HepG2 (cell line): ENCODE data around the gene GPR42.

ENCODE experiments used
- CTCF ChIP-seq: sonication (generic); formaldehyde crosslinking; IDR thresholded peaks from 2 replicates; pipeline ENCODE4 v1.5.0; 2020; ENCODE audit warnings: mild to moderate bottlenecking, missing genetic modification reagents, moderate library complexity
- DMAP1 ChIP-seq: IDR thresholded peaks from 2 replicates; pipeline ENCODE4 v1.6.1; 2016
- HCFC1 ChIP-seq: fragments of 150-350 bp; IDR thresholded peaks from 2 replicates; pipeline ENCODE4 v1.6.1; 2014; ENCODE audit warnings: low read depth, low read length
- MAX ChIP-seq: IDR thresholded peaks from 2 replicates; pipeline ENCODE4 v1.6.1; 2012; ENCODE audit warnings: inconsistent platforms
- RBM22 ChIP-seq: fragments of 200-400 bp; formaldehyde crosslinking; optimal IDR thresholded peaks from 2 replicates; pipeline ENCODE3; 2017; ENCODE audit warnings: mild to moderate bottlenecking, low read length, moderate library complexity
- SMAD3 ChIP-seq: sonication (generic); formaldehyde crosslinking; IDR thresholded peaks from 2 replicates; pipeline ENCODE4 v1.4.0; 2020; ENCODE audit warnings: missing genetic modification reagents
- SRY ChIP-seq: sonication (generic); formaldehyde crosslinking; IDR thresholded peaks from 2 replicates; pipeline ENCODE4 v1.8.0; 2022; ENCODE audit warnings: mild to moderate bottlenecking, missing genetic modification reagents
- ZFP36L2 ChIP-seq: sonication (generic); formaldehyde crosslinking; IDR thresholded peaks from 2 replicates; pipeline ENCODE4 v1.4.0; 2020; ENCODE audit warnings: missing genetic modification reagents

GRCh38 chr19:35397064-35397463 lies 26.2 kb downstream of the GPR42 start:
- TF ChIP-seq ZFP36L2 (CRISPR knock-in tag) (no peak), RBM22 (no peak), MAX (no peak), DMAP1 (CRISPR knock-in tag) (no peak), SRY (CRISPR knock-in tag) (no peak), SMAD3 (CRISPR knock-in tag) (no peak), CTCF (CRISPR knock-in tag) (no peak), HCFC1 (no peak)
